HepG2 (cell line): ENCODE data around the gene CHST6. TPM values are rescaled to one million over a fixed set of nuclear protein-coding genes. Genes with fewer than 3 reads are reported as not detected.

ENCODE experiments used
- ATAC-seq: fragments of 200-7000 bp; cut with Tn5 transposase; 3 replicates; pipeline ENCODE4 v1.9.1; 2020; ENCODE audit warnings: mild to moderate bottlenecking, moderate library complexity
- BruUV-seq: library from RNA; stranded (reverse); fragments of 400-500 nt; replicated peaks from 2 replicates; lab custom pipeline; 2021; lab: Mats Ljungman, UMichigan
- CTCF ChIA-PET: fragments of 300-600 bp; formaldehyde crosslinking; extraction: SDS; loops from one replicate; lab custom pipeline; 2021; ENCODE audit warnings: low total read pairs, inconsistent platforms, low intra/inter-chr PET ratio; lab: Yijun Ruan, JAX
- POLR2A ChIA-PET: fragments of 350-600 bp; sonication (Branson Sonifier 250); formaldehyde crosslinking; loops from one replicate; lab custom pipeline; 2020; ENCODE audit warnings: antibody characterized with exemption, inconsistent platforms; lab: Yijun Ruan, JAX
- DNase-seq: peaks from one replicate; pipeline ENCODE4 v3.0.0-alpha.2; 2015; ENCODE audit warnings: low spot score
- FAIRE-seq: peaks from 3 replicates; lab custom pipeline; 2011; peaks lifted over from hg19 to GRCh38; lab: Jason Lieb, UNC
- H2AFZ ChIP-seq: one replicate; pipeline ENCODE4 v1.6.1; 2011; ENCODE audit warnings: low read length, inconsistent platforms
- H3K27ac ChIP-seq: fragments of 300-600 bp; 3 replicates; pipeline ENCODE4 v1.8.0; 2011; ENCODE audit warnings: mixed run types, mild to moderate bottlenecking, mixed read lengths, low read length, inconsistent platforms; ENCODE audit not compliant: insufficient read depth; ENCODE audit errors: extremely low read length
- H3K27me3 ChIP-seq, 2 experiments: fragments of 200-600 bp in 1 of 2; 2 replicates in 1 of 2; 3 replicates in 1 of 2; pipeline versions ENCODE4 v1.6.0 to v1.8.0; 2011; ENCODE audit warnings: low read length in 2 of 2, mild to moderate bottlenecking in 2 of 2, moderate library complexity in 2 of 2, inconsistent platforms in 1 of 2; ENCODE audit not compliant: insufficient read depth in 2 of 2, control insufficient read depth in 1 of 2
- H3K36me3 ChIP-seq, 2 experiments: fragments of 200-600 bp in 1 of 2; replicated peaks in 1 of 2; 2 replicates in 1 of 2; 3 replicates in 1 of 2; pipeline versions ENCODE4 v1.5.1 to v1.8.0; 2011; ENCODE audit warnings: low read length in 2 of 2, inconsistent platforms in 1 of 2; ENCODE audit not compliant: insufficient read depth in 2 of 2, control insufficient read depth in 1 of 2
- H3K4me1 ChIP-seq: 2 replicates; pipeline ENCODE4 v1.5.1; 2012; ENCODE audit warnings: low read length, inconsistent platforms; ENCODE audit not compliant: insufficient read depth
- H3K4me2 ChIP-seq: 2 replicates; pipeline ENCODE4 v1.6.0; 2011; ENCODE audit warnings: low read depth, low read length, inconsistent platforms
- H3K4me3 ChIP-seq, 3 experiments: fragments of 200-600 bp in 1 of 3; sonication (generic), shearing (Covaris generic) in 1 of 3; replicated peaks in 1 of 3; 2 replicates each; pipeline ENCODE4 v1.5.1; 2011 to 2016; ENCODE audit warnings: low read length in 3 of 3, inconsistent platforms in 2 of 3, low read depth in 2 of 3, mild to moderate bottlenecking in 2 of 3, control low read depth in 1 of 3, mixed read lengths in 1 of 3; ENCODE audit not compliant: insufficient read depth in 1 of 3
- H3K79me2 ChIP-seq: one replicate; pipeline ENCODE4 v1.6.1; 2011; ENCODE audit warnings: low read length, inconsistent platforms; ENCODE audit not compliant: insufficient read depth
- H3K9ac ChIP-seq: 2 replicates; pipeline ENCODE4 v1.6.0; 2011; ENCODE audit warnings: mild to moderate bottlenecking, low read depth, low read length, inconsistent platforms; ENCODE audit not compliant: insufficient read depth
- H3K9me3 ChIP-seq: 2 replicates; pipeline ENCODE4 v1.5.1; 2012; ENCODE audit warnings: mild to moderate bottlenecking, low read length
- H4K20me1 ChIP-seq: 2 replicates; pipeline ENCODE4 v1.6.0; 2011; ENCODE audit warnings: inconsistent platforms, mild to moderate bottlenecking, low read length, moderate library complexity; ENCODE audit not compliant: insufficient read depth
- ATF1 ChIP-seq: IDR thresholded peaks from 2 replicates; pipeline ENCODE4 v1.6.1; 2016; ENCODE audit warnings: mild to moderate bottlenecking, control low read depth
- CEBPG ChIP-seq: IDR thresholded peaks from 2 replicates; pipeline ENCODE4 v1.6.1; 2016
- FOXK1 ChIP-seq: sonication (generic); formaldehyde crosslinking; IDR thresholded peaks from 2 replicates; pipeline ENCODE4 v1.4.0; 2020; ENCODE audit warnings: low read depth, missing genetic modification reagents, borderline replicate concordance
- FOXO1 ChIP-seq: sonication (generic); formaldehyde crosslinking; IDR thresholded peaks from 2 replicates; pipeline ENCODE4 v1.4.0; 2020; ENCODE audit warnings: missing genetic modification reagents
- GATAD1 ChIP-seq: IDR thresholded peaks from 2 replicates; pipeline ENCODE4 v1.6.1; 2016; ENCODE audit warnings: missing genetic modification reagents, missing compliant biosample characterization
- MIXL1 ChIP-seq: IDR thresholded peaks from 2 replicates; pipeline ENCODE4 v1.6.1; 2016
- NFKBIZ ChIP-seq: IDR thresholded peaks from 2 replicates; pipeline ENCODE4 v1.6.1; 2018; ENCODE audit warnings: missing genetic modification reagents, missing compliant biosample characterization
- REPIN1 ChIP-seq: sonication (generic); formaldehyde crosslinking; IDR thresholded peaks from 2 replicates; pipeline ENCODE4 v1.8.0; 2022; ENCODE audit warnings: missing genetic modification reagents, low read depth, mild to moderate bottlenecking, borderline replicate concordance
- RFX1 ChIP-seq: fragments of 450-650 bp; IDR thresholded peaks from 2 replicates; pipeline ENCODE4 v1.6.1; 2017
- SALL1 ChIP-seq: sonication (generic); formaldehyde crosslinking; IDR thresholded peaks from 2 replicates; pipeline ENCODE4 v1.8.0; 2022; ENCODE audit warnings: mild to moderate bottlenecking, missing genetic modification reagents
- SRF ChIP-seq: IDR thresholded peaks from 2 replicates; pipeline ENCODE4 v1.6.1; 2011; ENCODE audit warnings: mild to moderate bottlenecking, low read depth, low read length, moderate library complexity
- ZFX ChIP-seq: sonication (generic); formaldehyde crosslinking; IDR thresholded peaks from 2 replicates; pipeline ENCODE4 v1.4.0; 2020; ENCODE audit warnings: mild to moderate bottlenecking, low read depth, missing genetic modification reagents, moderate library complexity
- ZNF331 ChIP-seq: sonication (generic); formaldehyde crosslinking; IDR thresholded peaks from 2 replicates; pipeline ENCODE4 v1.4.0; 2020; ENCODE audit warnings: missing genetic modification reagents
- ZNF547 ChIP-seq: sonication (generic); formaldehyde crosslinking; IDR thresholded peaks from 2 replicates; pipeline ENCODE4 v1.5.1; 2020; ENCODE audit warnings: mild to moderate bottlenecking, missing genetic modification reagents
- ZNF713 ChIP-seq: sonication (generic); formaldehyde crosslinking; IDR thresholded peaks from 2 replicates; pipeline ENCODE4 v1.4.0; 2020; ENCODE audit warnings: mild to moderate bottlenecking, missing genetic modification reagents
- ZNF792 ChIP-seq: IDR thresholded peaks from 2 replicates; pipeline ENCODE4 v1.6.1; 2016
- ZSCAN29 ChIP-seq: sonication (generic); formaldehyde crosslinking; conservative IDR thresholded peaks from 2 replicates; pipeline ENCODE4 v1.4.0; 2020; ENCODE audit warnings: mild to moderate bottlenecking, missing genetic modification reagents
- WGBS: methylation state at CpG from one replicate; pipeline ENCODE4 v1.1.6; 2017; ENCODE audit warnings: low lambda C conversion rate; 5-methylcytosine and 5-hydroxymethylcytosine counted together
- in situ Hi-C: cut with HindIII; loops from 2 replicates; pipeline ENCODE4 v1.10.0; 2017; ENCODE audit warnings: low pct_unique_long_range_greater_than_20kb; ENCODE audit not compliant: extremely low pct_ligation_motif_present
- intact Hi-C: fragments of 100-400 bp; cut with micrococcal nuclease; formaldehyde crosslinking; loops from one replicate; pipeline ENCODE4 v1.10.0; 2022; ENCODE audit not compliant: unreplicated experiment
- polyA plus RNA-seq, 8 experiments: library from polyadenylated mRNA; depleted of rRNA in 3 of 8; stranded (reverse) in 7 of 8; unstranded in 1 of 8; fragments of >200 nt; fragmentation: Illumina TruSeq in 4 of 8; extraction: Trizol in 4 of 8; gene quantifications; 2 replicates each; pipeline versions ENCODE4 v1.2.1 to v1.2.3, GENCODE V29; 2011 to 2016; ENCODE audit warnings: low read depth in 4 of 8, missing spikeins in 1 of 8, mixed read lengths in 1 of 8; ENCODE audit not compliant: insufficient read depth in 1 of 8
- total RNA-seq, 5 experiments: library from RNA; depleted of rRNA; stranded (reverse); fragments of >200 nt; fragmentation: Illumina TruSeq; extraction: Trizol; gene quantifications; 2 replicates each; pipeline ENCODE4 v1.2.3, GENCODE V29; 2016; ENCODE audit warnings: low read depth in 1 of 5
- TF ChIP-seq, protein P1 (sequence below): IDR thresholded peaks from 2 replicates; pipeline ENCODE4 v1.6.1; 2016; ENCODE audit warnings: missing compliant biosample characterization, missing genetic modification reagents, borderline replicate concordance
- TF ChIP-seq, protein P2 (sequence below): IDR thresholded peaks from 2 replicates; pipeline ENCODE4 v1.6.1; 2016; ENCODE audit warnings: low read depth
- TF ChIP-seq, protein P3 (sequence below): sonication (generic); formaldehyde crosslinking; IDR thresholded peaks from 2 replicates; pipeline ENCODE4 v1.4.0; 2020; ENCODE audit warnings: mild to moderate bottlenecking, low read depth, missing genetic modification reagents

Gene CHST6
- total and polyA plus RNA-seq, 2 of the 13 experiments (the other 11 are each of a cell fraction or from before 2014, with no cell fraction given), result 0.18 to 0.91 TPM

DNA sequence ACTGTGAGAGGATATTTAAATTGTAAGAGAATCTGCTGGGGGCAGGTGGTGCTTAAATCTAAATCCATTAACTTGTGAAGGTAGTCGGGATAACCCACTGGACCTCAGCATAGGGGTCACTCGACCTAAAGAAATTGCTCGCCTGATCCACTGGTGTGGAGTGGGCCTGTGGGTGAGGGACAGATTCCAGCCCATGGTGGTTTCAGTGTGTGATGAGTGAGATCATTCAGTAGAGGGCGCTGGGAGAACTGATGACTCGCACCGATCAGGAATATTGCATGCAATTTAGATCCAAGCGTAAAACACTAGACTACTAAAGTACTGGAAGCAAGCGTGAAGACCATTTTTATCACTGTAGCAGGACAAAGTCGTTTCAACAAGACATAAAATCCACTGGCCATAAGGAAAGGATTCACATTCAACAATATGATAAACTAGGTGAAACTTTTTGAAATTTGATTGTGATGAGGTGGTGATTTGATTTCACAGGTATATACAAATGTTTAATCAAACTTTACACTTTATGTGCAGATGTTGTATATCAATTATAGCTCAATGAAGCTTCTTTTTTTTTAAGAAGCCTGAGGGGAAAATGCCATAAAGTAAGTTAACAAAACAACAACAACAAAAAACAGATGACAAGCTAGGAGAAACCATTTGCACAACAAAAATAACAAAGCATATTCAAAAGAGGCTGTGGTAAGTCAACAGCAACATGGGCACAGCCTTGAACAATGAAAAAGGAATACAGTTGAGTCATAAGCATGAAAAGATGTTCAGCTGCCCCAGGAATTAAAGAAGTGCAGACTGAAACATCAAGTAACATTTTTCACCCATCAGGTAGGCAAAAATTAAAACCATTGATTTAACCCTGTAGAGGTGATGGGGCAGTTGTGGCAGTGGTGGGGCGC is 23.3 kb downstream of the CHST6 start:
- BruUV-seq, result no TSS peak
- H2AFZ ChIP-seq, result no peak overlapping the region
- CTCF ChIA-PET, result interaction anchor here (0.8 to 2.3 kb wide), 6 partner anchors 19 to 292 kb away, joined by 3 to 19 read pairs (median 4); no protein-coding TSS in a partner anchor
- no peaks in the 10 kb centered on the region for H3K79me2 ChIP-seq
- no peaks in the 10 kb centered on the region for H3K9me3 ChIP-seq
- peak; percentile 95 for FAIRE-seq
- H3K27ac ChIP-seq, result no peak overlapping the region
- DNase-seq, result peak; percentile 61
- in situ Hi-C loops (loop anchor here (5.0 kb wide), 2 partner anchors 45 to 290 kb away; no protein-coding TSS in a partner anchor), intact Hi-C loops (loop anchor here (1.0 to 2.0 kb wide), 5 partner anchors 45 to 292 kb away; no protein-coding TSS in a partner anchor)
- H3K4me3 ChIP-seq, result no peak overlapping the region
- H3K4me2 ChIP-seq, result no peak overlapping the region
- H3K9ac ChIP-seq, result no peak overlapping the region
- H3K36me3 ChIP-seq, result no peaks in the 10 kb centered on the region
- POLR2A ChIA-PET, result no interaction called here
- peaks cover 6% of the 10 kb centered on the region for H3K4me1 ChIP-seq
- WGBS, result 2% methylated on average over 9 of the region's 10 CpGs
- H4K20me1 ChIP-seq, result no peaks in the 10 kb centered on the region
- no peaks in the 10 kb centered on the region; a peak in 1 of 5 replicates for H3K27me3 ChIP-seq
- peak; percentile 94 for ATAC-seq
- 0 out of 2 replicates have a peak, but pooled peaks have one; percentile 14 for TF ChIP-seq ATF1
- TF ChIP-seq NFKBIZ (CRISPR knock-in tag), result no peak
- peak; percentile 74 for TF ChIP-seq MIXL1 (CRISPR knock-in tag)
- no peak for TF ChIP-seq ZNF713 (CRISPR knock-in tag)
- TF ChIP-seq FOXO1 (CRISPR knock-in tag), result 0 out of 2 replicates have a peak, but pooled peaks have one; percentile 44
- 0 out of 2 replicates have a peak, but pooled peaks have one; percentile 34 for TF ChIP-seq ZNF792 (CRISPR knock-in tag)
- TF ChIP-seq, protein P1, sequence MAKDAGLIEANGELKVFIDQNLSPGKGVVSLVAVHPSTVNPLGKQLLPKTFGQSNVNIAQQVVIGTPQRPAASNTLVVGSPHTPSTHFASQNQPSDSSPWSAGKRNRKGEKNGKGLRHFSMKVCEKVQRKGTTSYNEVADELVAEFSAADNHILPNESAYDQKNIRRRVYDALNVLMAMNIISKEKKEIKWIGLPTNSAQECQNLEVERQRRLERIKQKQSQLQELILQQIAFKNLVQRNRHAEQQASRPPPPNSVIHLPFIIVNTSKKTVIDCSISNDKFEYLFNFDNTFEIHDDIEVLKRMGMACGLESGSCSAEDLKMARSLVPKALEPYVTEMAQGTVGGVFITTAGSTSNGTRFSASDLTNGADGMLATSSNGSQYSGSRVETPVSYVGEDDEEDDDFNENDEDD (CRISPR knock-in tag), result no peak
- TF ChIP-seq, protein P2, sequence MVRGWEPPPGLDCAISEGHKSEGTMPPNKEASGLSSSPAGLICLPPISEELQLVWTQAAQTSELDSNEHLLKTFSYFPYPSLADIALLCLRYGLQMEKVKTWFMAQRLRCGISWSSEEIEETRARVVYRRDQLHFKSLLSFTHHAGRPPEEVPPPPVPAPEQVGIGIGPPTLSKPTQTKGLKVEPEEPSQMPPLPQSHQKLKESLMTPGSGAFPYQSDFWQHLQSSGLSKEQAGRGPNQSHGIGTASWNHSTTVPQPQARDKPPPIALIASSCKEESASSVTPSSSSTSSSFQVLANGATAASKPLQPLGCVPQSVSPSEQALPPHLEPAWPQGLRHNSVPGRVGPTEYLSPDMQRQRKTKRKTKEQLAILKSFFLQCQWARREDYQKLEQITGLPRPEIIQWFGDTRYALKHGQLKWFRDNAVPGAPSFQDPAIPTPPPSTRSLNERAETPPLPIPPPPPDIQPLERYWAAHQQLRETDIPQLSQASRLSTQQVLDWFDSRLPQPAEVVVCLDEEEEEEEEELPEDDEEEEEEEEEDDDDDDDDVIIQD (CRISPR knock-in tag), result peak; percentile 21; the same call in 1 of the 2 replicates
- TF ChIP-seq SALL1 (CRISPR knock-in tag), result 0 out of 2 replicates have a peak, but pooled peaks have one; percentile 18
- TF ChIP-seq, protein P3, sequence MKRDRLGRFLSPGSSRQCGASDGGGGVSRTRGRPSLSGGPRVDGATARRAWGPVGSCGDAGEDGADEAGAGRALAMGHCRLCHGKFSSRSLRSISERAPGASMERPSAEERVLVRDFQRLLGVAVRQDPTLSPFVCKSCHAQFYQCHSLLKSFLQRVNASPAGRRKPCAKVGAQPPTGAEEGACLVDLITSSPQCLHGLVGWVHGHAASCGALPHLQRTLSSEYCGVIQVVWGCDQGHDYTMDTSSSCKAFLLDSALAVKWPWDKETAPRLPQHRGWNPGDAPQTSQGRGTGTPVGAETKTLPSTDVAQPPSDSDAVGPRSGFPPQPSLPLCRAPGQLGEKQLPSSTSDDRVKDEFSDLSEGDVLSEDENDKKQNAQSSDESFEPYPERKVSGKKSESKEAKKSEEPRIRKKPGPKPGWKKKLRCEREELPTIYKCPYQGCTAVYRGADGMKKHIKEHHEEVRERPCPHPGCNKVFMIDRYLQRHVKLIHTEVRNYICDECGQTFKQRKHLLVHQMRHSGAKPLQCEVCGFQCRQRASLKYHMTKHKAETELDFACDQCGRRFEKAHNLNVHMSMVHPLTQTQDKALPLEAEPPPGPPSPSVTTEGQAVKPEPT (CRISPR knock-in tag), result peak; percentile 28; the same call in 1 of the 2 replicates
- TF ChIP-seq CEBPG (CRISPR knock-in tag), result peak; percentile 41; the same call in 1 of the 2 replicates
- no peak for TF ChIP-seq RFX1
- peak; percentile 23; the same call in 1 of the 2 replicates for TF ChIP-seq ZNF331 (CRISPR knock-in tag)
- 0 out of 2 replicates have a peak, but pooled peaks have one; percentile 41 for TF ChIP-seq ZNF547
- 0 out of 2 replicates have a peak, but pooled peaks have one; percentile 44 for TF ChIP-seq ZSCAN29 (CRISPR knock-in tag)
- TF ChIP-seq ZFX (CRISPR knock-in tag), result peak; percentile 37; the same call in 1 of the 2 replicates
- TF ChIP-seq REPIN1 (CRISPR knock-in tag), result peak; percentile 56; the same call in 1 of the 2 replicates
- TF ChIP-seq GATAD1, result peak; percentile 43; the same call in 1 of the 2 replicates
- 0 out of 2 replicates have a peak, but pooled peaks have one; percentile 4 for TF ChIP-seq SRF
- TF ChIP-seq FOXK1 (CRISPR knock-in tag), result no peak
